Astrocyte (in vitro differentiated cells and primary cell): ENCODE data around the gene PLA2G2F. TPM values are rescaled to one million over a fixed set of nuclear protein-coding genes. Genes with fewer than 3 reads are reported as not detected.

Experiments used
- DNase-seq: peaks from one replicate; pipeline ENCODE4 v3.0.0-alpha.2; 2010; ENCODE audit warnings: low read depth
- FAIRE-seq: peaks from 2 replicates; lab custom pipeline; 2011; peaks lifted over from hg19 to GRCh38; lab: Jason Lieb, UNC
- H2AFZ ChIP-seq: 2 replicates; pipeline ENCODE4 v1.6.0; 2012; ENCODE audit warnings: low read depth, low read length, inconsistent platforms
- H3K27ac ChIP-seq: 2 replicates; pipeline ENCODE4 v1.5.1; 2011; ENCODE audit warnings: low read depth, low read length, inconsistent platforms
- H3K27me3 ChIP-seq: 2 replicates; pipeline ENCODE4 v1.6.0; 2011; ENCODE audit warnings: low read length, inconsistent platforms; ENCODE audit not compliant: insufficient read depth
- H3K36me3 ChIP-seq: 2 replicates; pipeline ENCODE4 v1.5.1; 2011; ENCODE audit warnings: low read length, inconsistent platforms; ENCODE audit not compliant: insufficient read depth
- H3K4me1 ChIP-seq: 2 replicates; pipeline ENCODE4 v1.5.1; 2011; ENCODE audit warnings: low read length, inconsistent platforms; ENCODE audit not compliant: insufficient read depth
- H3K4me2 ChIP-seq: 2 replicates; pipeline ENCODE4 v1.6.0; 2012; ENCODE audit warnings: low read length, inconsistent platforms
- H3K4me3 ChIP-seq: 2 replicates; pipeline ENCODE4 v1.5.1; 2011; ENCODE audit warnings: low read depth, mild to moderate bottlenecking, low read length, inconsistent platforms; ENCODE audit not compliant: insufficient read depth
- H3K79me2 ChIP-seq: 2 replicates; pipeline ENCODE4 v1.6.0; 2012; ENCODE audit warnings: mild to moderate bottlenecking, low read length, inconsistent platforms; ENCODE audit not compliant: insufficient read depth
- H3K9ac ChIP-seq: 2 replicates; pipeline ENCODE4 v1.6.0; 2012; ENCODE audit warnings: mild to moderate bottlenecking, low read length, inconsistent platforms
- H3K9me3 ChIP-seq: 2 replicates; pipeline ENCODE4 v1.5.1; 2012; ENCODE audit warnings: low read depth, mild to moderate bottlenecking, low read length, inconsistent platforms; ENCODE audit not compliant: insufficient read depth
- H4K20me1 ChIP-seq: 2 replicates; pipeline ENCODE4 v1.6.0; 2012; ENCODE audit warnings: low read length, inconsistent platforms; ENCODE audit not compliant: insufficient read depth
- H3K27ac Mint-ChIP-seq: one replicate; pipeline ENCODE4 v1.8.0; 2021; ENCODE audit warnings: mild to moderate bottlenecking, mixed read lengths; ENCODE audit not compliant: unreplicated experiment
- H3K27me3 Mint-ChIP-seq: one replicate; pipeline ENCODE4 v1.8.0; 2021; ENCODE audit warnings: low read depth, mixed read lengths; ENCODE audit not compliant: unreplicated experiment
- H3K36me3 Mint-ChIP-seq: one replicate; pipeline ENCODE4 v1.8.0; 2021; ENCODE audit warnings: low read depth, mixed read lengths; ENCODE audit not compliant: unreplicated experiment
- H3K4me1 Mint-ChIP-seq: one replicate; pipeline ENCODE4 v1.8.0; 2021; ENCODE audit warnings: low read depth, mixed read lengths; ENCODE audit not compliant: unreplicated experiment
- H3K4me3 Mint-ChIP-seq: one replicate; pipeline ENCODE4 v1.8.0; 2021; ENCODE audit warnings: mild to moderate bottlenecking, moderate library complexity, mixed read lengths; ENCODE audit not compliant: unreplicated experiment
- H3K9me3 Mint-ChIP-seq: one replicate; pipeline ENCODE4 v1.8.0; 2021; ENCODE audit warnings: mild to moderate bottlenecking, mixed read lengths; ENCODE audit not compliant: unreplicated experiment
- EZH2 ChIP-seq: IDR thresholded peaks from 2 replicates; pipeline ENCODE4 v1.6.1; 2012; ENCODE audit warnings: mild to moderate bottlenecking, low read length, inconsistent platforms; ENCODE audit not compliant: insufficient read depth
- total RNA-seq: library from RNA; stranded (reverse); gene quantifications from 2 replicates; pipeline ENCODE4 v1.2.1, GENCODE V29; 2021
- TF ChIP-seq, protein P1 (sequence below): IDR thresholded peaks from 2 replicates; pipeline ENCODE4 v1.5.1; 2011; ENCODE audit warnings: low read depth, mild to moderate bottlenecking, inconsistent platforms, low read length, moderate library complexity; ENCODE audit not compliant: insufficient read depth

PLA2G2F gene
- total RNA-seq, 1 donor from 2014 or later = 0.23 TPM

DNA sequence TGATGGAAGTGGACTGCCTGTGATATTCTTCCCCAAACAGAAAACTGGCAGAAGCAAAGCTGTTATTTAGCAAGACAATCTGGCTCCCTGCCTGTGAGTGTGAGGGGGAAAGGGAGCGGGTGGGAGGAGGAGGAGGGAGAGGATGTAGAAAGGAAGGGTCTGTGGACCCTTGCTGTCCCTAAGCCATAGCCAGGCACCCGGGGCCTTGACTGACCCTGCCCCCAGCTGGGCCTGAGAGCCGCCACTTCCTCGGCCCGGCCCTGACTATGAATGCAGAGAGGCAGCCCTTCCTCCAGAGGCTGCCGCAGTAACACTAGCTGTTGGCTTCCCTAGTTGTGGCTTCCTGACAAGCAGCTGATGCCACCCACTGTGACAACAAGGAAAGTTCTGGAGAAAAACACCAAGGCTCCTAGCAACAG is 13.9 kb downstream of the PLA2G2F start:
- DNase-seq = no peak
- Mint-ChIP-seq H3K27ac (no peak overlapping the region), H3K4me3 (no peak overlapping the region)

DNA sequence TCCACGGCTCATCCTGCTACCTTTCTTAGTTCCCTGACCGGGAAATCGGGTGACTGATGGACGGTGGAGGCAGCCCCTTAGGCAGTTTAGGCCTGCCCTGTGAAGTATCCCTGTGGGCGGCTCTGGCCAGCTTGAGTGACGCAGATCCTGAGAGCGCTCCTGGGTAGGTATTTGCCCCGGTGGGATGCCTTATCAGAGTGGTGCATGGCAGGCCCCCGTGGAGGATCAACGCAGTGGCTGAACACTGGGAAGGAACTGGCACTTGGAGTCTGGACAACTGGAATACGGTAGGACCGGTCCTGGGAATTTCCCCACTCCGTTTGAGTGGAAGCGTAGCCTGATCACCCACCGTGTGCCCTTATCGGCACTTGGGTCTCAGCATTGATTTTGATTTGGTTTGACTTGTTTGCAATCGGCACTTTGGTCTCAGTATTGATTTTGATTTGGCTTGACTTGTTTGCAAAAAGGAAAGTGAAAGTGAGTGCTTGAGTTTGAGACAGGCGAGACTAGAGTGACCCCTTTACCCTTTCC is 15.2 kb downstream of the PLA2G2F start:
- no peaks in the 10 kb centered on the region for H3K36me3 Mint-ChIP-seq
- H3K27me3 ChIP-seq = peaks cover 2% of the 10 kb centered on the region

More for the DNA sequence above, 13.9 kb downstream of the PLA2G2F start:
- Histone ChIP-seq H3K4me3 (no peak overlapping the region), H3K4me2 (no peak overlapping the region), H3K9ac (no peak overlapping the region), H2AFZ (no peak overlapping the region), H3K27ac (no peak overlapping the region), H4K20me1 (no peaks in the 10 kb centered on the region), H3K27me3 (peaks cover 2% of the 10 kb centered on the region), H3K4me1 (no peaks in the 10 kb centered on the region), H3K79me2 (no peaks in the 10 kb centered on the region), H3K9me3 (no peaks in the 10 kb centered on the region), H3K36me3 (no peaks in the 10 kb centered on the region)
- Mint-ChIP-seq H3K27me3 (peaks cover 10% of the 10 kb centered on the region), H3K36me3 (no peaks in the 10 kb centered on the region), H3K4me1 (no peaks in the 10 kb centered on the region), H3K9me3 (peaks cover 3% of the 10 kb centered on the region)
- FAIRE-seq = no peak
- TF ChIP-seq EZH2 = no peak
- TF ChIP-seq, protein P1, sequence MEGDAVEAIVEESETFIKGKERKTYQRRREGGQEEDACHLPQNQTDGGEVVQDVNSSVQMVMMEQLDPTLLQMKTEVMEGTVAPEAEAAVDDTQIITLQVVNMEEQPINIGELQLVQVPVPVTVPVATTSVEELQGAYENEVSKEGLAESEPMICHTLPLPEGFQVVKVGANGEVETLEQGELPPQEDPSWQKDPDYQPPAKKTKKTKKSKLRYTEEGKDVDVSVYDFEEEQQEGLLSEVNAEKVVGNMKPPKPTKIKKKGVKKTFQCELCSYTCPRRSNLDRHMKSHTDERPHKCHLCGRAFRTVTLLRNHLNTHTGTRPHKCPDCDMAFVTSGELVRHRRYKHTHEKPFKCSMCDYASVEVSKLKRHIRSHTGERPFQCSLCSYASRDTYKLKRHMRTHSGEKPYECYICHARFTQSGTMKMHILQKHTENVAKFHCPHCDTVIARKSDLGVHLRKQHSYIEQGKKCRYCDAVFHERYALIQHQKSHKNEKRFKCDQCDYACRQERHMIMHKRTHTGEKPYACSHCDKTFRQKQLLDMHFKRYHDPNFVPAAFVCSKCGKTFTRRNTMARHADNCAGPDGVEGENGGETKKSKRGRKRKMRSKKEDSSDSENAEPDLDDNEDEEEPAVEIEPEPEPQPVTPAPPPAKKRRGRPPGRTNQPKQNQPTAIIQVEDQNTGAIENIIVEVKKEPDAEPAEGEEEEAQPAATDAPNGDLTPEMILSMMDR = no peak

More for the DNA sequence above, 15.2 kb downstream of the PLA2G2F start:
- H3K27ac Mint-ChIP-seq = no peak overlapping the region
- Histone ChIP-seq H3K27ac (no peak overlapping the region), H3K9ac (no peak overlapping the region), H3K4me2 (no peak overlapping the region), H3K79me2 (no peaks in the 10 kb centered on the region), H2AFZ (no peak overlapping the region), H3K4me3 (no peak overlapping the region), H4K20me1 (no peaks in the 10 kb centered on the region), H3K36me3 (no peaks in the 10 kb centered on the region), H3K9me3 (peaks cover under 1% of the 10 kb centered on the region), H3K4me1 (no peaks in the 10 kb centered on the region)
- peaks cover 11% of the 10 kb centered on the region for H3K27me3 Mint-ChIP-seq
- no peak overlapping the region for H3K4me3 Mint-ChIP-seq
- FAIRE-seq = no peak
- no peak for DNase-seq
- TF ChIP-seq, protein P1 = no peak
- TF ChIP-seq EZH2 = no peak
- H3K4me1 Mint-ChIP-seq = no peaks in the 10 kb centered on the region
- peaks cover 11% of the 10 kb centered on the region for H3K9me3 Mint-ChIP-seq
